ENCODE data around the gene NCS1. TPM values are rescaled to one million over a fixed set of nuclear protein-coding genes. Genes with fewer than 3 reads are reported as not detected.

NCS1 gene
- total RNA-seq, 1 experiment from 2014 or later = not detected

DNA sequence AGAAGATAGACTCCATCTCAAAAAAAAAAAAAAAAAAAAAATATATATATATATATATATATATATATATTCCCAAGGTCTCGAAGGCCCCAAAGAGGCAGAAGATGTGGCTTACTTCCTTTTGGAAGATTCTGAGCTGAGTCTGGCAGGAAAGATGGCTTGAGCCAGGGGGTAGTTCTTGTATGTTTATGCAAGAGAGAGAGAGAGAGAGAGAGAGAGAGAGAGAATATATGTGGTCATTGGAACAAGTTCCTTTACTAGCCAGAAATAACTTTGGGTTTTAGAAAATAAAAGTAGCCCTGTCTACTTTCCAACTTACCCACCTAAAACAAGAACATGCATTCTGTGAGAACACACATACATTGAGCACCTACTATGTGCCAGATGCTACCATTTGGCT is 17.6 kb downstream of the NCS1 start:
- Histone ChIP-seq H3K27me3 (ENCODE audit: low read length) (no peaks in the 10 kb centered on the region), H3K27ac (ENCODE audit: low read length) (no peak overlapping the region), H3K4me3 (ENCODE audit: low read length) (no peak overlapping the region), H3K9ac (ENCODE audit: low read length) (no peak overlapping the region), H3K9me2 (replicated peaks; ENCODE audit: insufficient read depth, low read length) (no peaks in the 10 kb centered on the region), H3K36me3 (ENCODE audit: insufficient read depth, low read length) (no peaks in the 10 kb centered on the region), H4K20me1 (ENCODE audit: insufficient read depth, low read depth, low read length) (no peaks in the 10 kb centered on the region), H3K9me3 (ENCODE audit: low read length) (no peaks in the 10 kb centered on the region), H3K79me2 (ENCODE audit: low read length) (no peaks in the 10 kb centered on the region), H3K4me1 (ENCODE audit: low read length) (no peaks in the 10 kb centered on the region), H2AFZ (ENCODE audit: low read length) (no peak overlapping the region), H3K4me2 (ENCODE audit: low read depth, low read length, poor library complexity, severe bottlenecking) (no peak overlapping the region)
- no peak for DNase-seq

DNA sequence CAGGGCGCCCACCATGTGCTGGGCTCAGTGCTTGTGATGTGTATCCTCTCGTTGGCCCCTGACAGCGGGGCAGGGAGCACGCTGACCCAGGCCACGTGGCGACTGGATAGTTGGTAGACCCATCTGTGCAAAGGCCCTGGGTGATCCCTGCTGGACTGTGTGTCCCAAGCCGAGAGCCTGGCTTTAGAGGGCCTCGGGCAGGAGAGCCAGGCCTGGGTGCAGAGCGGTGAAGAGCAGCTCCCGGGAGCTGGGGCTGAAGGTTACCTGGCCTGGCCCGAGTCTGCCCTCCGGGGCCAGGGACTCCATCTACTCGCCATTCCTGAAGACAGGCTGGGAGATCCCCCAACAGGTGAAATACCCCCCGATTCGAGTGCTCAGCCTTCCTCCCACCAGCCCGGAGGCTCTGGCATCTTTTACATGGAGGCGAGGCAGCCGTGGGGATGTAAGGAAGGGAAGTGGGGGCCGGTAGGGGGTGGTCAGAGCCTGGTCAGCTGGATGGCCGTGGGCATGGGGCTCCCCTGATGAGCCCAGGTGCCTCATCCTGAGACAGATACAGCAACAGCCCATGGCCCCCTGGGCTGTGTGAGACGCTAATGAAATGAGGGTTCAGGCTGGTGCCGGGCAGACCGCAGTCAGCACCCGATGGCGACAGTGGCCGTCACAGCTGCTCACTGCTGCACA is 19.0 kb downstream of the NCS1 start:
- Histone ChIP-seq H2AFZ (ENCODE audit: low read length) (no peak overlapping the region), H3K4me3 (ENCODE audit: low read length) (no peak overlapping the region), H3K9me2 (replicated peaks; ENCODE audit: insufficient read depth, low read length) (no peaks in the 10 kb centered on the region), H3K79me2 (ENCODE audit: low read length) (no peaks in the 10 kb centered on the region), H3K4me1 (ENCODE audit: low read length) (no peaks in the 10 kb centered on the region), H4K20me1 (ENCODE audit: insufficient read depth, low read depth, low read length) (no peaks in the 10 kb centered on the region), H3K27ac (ENCODE audit: low read length) (no peak overlapping the region), H3K4me2 (ENCODE audit: low read depth, low read length, poor library complexity, severe bottlenecking) (no peak overlapping the region), H3K9ac (ENCODE audit: low read length) (no peak overlapping the region), H3K9me3 (ENCODE audit: low read length) (no peaks in the 10 kb centered on the region), H3K36me3 (ENCODE audit: insufficient read depth, low read length) (no peaks in the 10 kb centered on the region), H3K27me3 (ENCODE audit: low read length) (no peaks in the 10 kb centered on the region)
- DNase-seq = no peak

DNA sequence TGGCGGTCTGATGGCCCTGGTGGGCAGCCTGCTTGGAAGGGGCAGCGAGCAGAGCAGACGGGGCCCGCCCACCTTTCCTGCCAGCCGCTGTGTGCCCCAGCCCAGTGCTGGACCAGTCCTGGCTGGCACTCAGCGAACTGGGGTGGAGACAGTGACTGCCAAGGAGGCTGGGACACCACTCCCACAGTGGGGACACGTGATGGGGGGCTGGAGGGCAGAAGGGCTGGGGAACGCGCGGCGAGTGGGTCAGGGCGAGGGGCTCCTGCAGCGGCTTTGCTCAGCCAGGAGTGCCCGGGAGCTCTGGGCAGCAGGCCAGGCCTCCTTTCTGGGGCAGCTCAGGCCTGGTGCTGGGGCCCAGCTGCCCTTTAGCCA is 19.5 kb downstream of the NCS1 start:
- H3K27me3 ChIP-seq (ENCODE audit: low read length) = no peaks in the 10 kb centered on the region
- no peaks in the 10 kb centered on the region for H4K20me1 ChIP-seq (ENCODE audit: insufficient read depth, low read depth, low read length)
- no peak overlapping the region for H3K27ac ChIP-seq (ENCODE audit: low read length)
- no peak overlapping the region for H3K4me2 ChIP-seq (ENCODE audit: low read depth, low read length, poor library complexity, severe bottlenecking)
- no peak for DNase-seq
- H3K9me2 ChIP-seq (replicated peaks; ENCODE audit: insufficient read depth, low read length) = no peaks in the 10 kb centered on the region
- no peak overlapping the region for H3K9ac ChIP-seq (ENCODE audit: low read length)
- H3K4me3 ChIP-seq (ENCODE audit: low read length) = no peak overlapping the region
- no peaks in the 10 kb centered on the region for H3K36me3 ChIP-seq (ENCODE audit: insufficient read depth, low read length)
- H3K4me1 ChIP-seq (ENCODE audit: low read length) = no peaks in the 10 kb centered on the region
- H2AFZ ChIP-seq (ENCODE audit: low read length) = no peak overlapping the region
- H3K79me2 ChIP-seq (ENCODE audit: low read length) = no peaks in the 10 kb centered on the region
- no peaks in the 10 kb centered on the region for H3K9me3 ChIP-seq (ENCODE audit: low read length)

DNA sequence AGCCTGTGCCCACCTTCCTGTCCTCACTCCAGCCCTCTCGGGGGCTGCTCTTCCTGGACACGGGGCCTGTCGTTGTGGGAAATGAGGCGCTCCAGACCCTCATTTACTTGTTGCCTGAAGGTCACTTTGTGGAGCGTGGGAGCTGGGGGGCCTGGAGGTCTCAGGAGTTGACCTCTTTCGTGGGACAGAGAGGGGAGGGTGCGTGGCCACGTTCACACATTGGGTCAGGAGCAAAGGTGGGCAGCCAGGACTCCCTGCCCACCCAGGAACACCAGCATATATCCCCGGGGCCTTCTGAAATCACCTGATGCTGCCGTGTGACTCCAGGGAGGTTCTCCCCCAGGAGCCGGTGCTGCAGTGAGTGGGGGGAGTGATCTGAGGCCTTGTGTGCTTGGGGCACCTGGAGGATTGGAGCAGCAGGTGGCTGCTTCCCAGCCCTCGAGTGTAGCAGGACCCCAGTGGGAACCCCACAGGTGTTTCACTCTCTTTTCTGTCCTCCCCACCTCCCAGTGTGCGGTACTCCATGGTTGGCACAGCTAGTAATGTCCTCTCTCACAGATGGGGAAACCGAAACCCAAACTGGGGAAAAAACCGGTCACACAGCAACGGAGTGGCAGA is 20.3 kb downstream of the NCS1 start:
- Histone ChIP-seq H3K27ac (ENCODE audit: low read length) (no peak overlapping the region), H3K36me3 (ENCODE audit: insufficient read depth, low read length) (no peaks in the 10 kb centered on the region), H3K27me3 (ENCODE audit: low read length) (no peaks in the 10 kb centered on the region), H3K9ac (ENCODE audit: low read length) (no peak overlapping the region), H3K4me2 (ENCODE audit: low read depth, low read length, poor library complexity, severe bottlenecking) (no peak overlapping the region), H2AFZ (ENCODE audit: low read length) (no peak overlapping the region), H4K20me1 (ENCODE audit: insufficient read depth, low read depth, low read length) (no peaks in the 10 kb centered on the region), H3K4me1 (ENCODE audit: low read length) (no peaks in the 10 kb centered on the region), H3K79me2 (ENCODE audit: low read length) (no peaks in the 10 kb centered on the region), H3K4me3 (ENCODE audit: low read length) (no peak overlapping the region), H3K9me3 (ENCODE audit: low read length) (no peaks in the 10 kb centered on the region), H3K9me2 (replicated peaks; ENCODE audit: insufficient read depth, low read length) (no peaks in the 10 kb centered on the region)
- no peak for DNase-seq

DNA sequence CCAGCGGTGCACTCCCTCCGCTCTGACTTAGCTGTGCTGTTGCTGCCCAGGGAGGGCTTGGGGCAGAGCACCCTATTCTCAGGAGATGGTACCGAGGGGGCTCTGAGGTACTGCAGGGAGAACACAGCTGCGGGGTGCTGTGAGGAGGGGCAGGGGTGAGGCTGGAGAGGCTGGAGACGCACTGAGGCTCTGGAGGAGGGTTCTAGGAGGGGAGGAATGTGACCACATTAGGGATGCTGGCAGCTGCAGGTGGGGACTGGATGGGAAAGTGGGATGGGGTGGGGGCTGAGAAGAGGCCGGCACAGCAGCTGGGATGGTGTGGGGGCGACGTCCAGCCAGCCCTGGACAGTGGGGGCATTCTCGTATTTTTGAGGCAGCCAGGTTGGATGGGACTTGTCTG is 20.9 kb downstream of the NCS1 start:
- no peak overlapping the region for H3K4me2 ChIP-seq (ENCODE audit: low read depth, low read length, poor library complexity, severe bottlenecking)

DNA sequence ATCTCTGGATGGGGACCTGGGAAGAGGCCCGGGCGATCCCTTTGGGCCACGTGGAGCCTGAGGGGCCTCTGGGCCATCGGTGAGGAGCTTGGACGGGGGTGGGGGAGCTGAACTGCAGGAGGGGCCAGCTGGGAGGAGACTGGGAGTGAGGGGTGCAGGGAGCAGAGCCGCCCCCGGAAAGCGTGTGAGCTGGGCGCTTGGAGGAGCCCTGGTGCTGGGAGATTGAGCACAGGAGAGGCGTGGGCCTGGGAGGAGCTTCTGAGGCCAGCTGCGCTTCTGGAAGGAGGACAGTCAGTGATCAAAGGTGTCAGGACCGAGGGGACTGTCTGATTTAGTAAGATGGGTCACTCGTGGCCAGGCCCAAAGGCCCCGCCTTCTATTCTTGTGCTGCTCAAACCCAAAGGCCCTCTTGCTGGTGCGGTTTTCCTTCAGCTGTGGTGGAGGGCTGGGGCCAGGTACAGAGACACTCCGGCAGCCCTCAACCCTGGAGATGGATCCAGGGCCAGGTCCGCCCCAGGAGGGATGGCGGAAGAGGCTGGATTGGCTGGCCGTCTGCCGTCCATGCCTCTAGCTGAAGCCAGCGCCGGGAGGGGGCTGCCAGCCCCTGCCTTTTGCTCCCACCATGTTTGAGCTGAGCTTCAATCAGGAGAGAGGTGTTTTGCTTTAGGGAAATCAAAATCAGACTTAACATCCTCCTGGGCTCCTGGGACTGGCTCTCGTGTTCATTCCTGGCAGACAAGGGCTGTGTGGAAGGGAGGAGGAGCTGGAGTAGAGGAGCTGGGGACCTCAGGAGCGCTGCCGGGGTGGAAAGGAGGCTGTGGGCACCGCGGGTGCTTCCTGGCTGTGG is 21.6 kb downstream of the NCS1 start:
- no peaks in the 10 kb centered on the region for H3K4me1 ChIP-seq (ENCODE audit: low read length)
- H3K27me3 ChIP-seq (ENCODE audit: low read length) = no peaks in the 10 kb centered on the region
- no peaks in the 10 kb centered on the region for H4K20me1 ChIP-seq (ENCODE audit: insufficient read depth, low read depth, low read length)
- H3K4me2 ChIP-seq (ENCODE audit: low read depth, low read length, poor library complexity, severe bottlenecking) = no peak overlapping the region
- H3K9ac ChIP-seq (ENCODE audit: low read length) = no peak overlapping the region
- H3K36me3 ChIP-seq (ENCODE audit: insufficient read depth, low read length) = no peaks in the 10 kb centered on the region
- no peaks in the 10 kb centered on the region for H3K79me2 ChIP-seq (ENCODE audit: low read length)
- H3K9me2 ChIP-seq (replicated peaks; ENCODE audit: insufficient read depth, low read length) = no peaks in the 10 kb centered on the region
- H3K27ac ChIP-seq (ENCODE audit: low read length) = no peak overlapping the region
- no peak overlapping the region for H3K4me3 ChIP-seq (ENCODE audit: low read length)
- no peaks in the 10 kb centered on the region for H3K9me3 ChIP-seq (ENCODE audit: low read length)
- H2AFZ ChIP-seq (ENCODE audit: low read length) = no peak overlapping the region
- DNase-seq = no peak

More for the DNA sequence above, 20.9 kb downstream of the NCS1 start:
- Histone ChIP-seq H3K4me3 (ENCODE audit: low read length) (no peak overlapping the region), H4K20me1 (ENCODE audit: insufficient read depth, low read depth, low read length) (no peaks in the 10 kb centered on the region), H3K27ac (ENCODE audit: low read length) (no peak overlapping the region), H2AFZ (ENCODE audit: low read length) (no peak overlapping the region), H3K9ac (ENCODE audit: low read length) (no peak overlapping the region), H3K36me3 (ENCODE audit: insufficient read depth, low read length) (no peaks in the 10 kb centered on the region), H3K27me3 (ENCODE audit: low read length) (no peaks in the 10 kb centered on the region), H3K9me3 (ENCODE audit: low read length) (no peaks in the 10 kb centered on the region), H3K9me2 (replicated peaks; ENCODE audit: insufficient read depth, low read length) (no peaks in the 10 kb centered on the region), H3K4me1 (ENCODE audit: low read length) (no peaks in the 10 kb centered on the region), H3K79me2 (ENCODE audit: low read length) (no peaks in the 10 kb centered on the region)
- no peak for DNase-seq

DNA sequence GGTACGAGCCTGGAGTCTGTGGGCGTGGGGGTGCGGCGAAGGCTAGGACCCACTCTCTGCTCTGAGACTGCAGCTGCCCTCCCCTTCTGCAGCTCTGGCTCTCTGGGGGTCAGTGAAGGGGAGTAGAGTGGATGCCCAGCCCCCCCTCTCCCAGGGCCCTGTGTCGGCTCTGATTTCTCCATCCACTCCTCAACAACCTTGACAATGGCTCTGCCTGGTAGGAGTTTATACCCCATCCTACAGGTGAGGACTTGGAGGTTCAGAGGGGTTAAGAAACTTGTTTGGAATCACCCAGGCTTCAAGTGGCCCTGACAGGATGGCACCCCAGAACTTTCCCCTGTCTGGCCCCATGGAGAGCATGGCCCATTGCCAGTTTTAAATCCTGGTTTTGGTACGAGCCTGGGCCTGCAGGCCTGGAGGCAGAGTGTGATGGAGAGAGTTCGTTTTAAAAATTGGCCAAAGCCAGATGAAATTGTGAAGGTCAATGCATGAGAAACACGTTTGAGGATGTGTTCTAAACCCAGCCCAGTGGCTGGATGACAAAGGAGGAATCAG is 22.3 kb downstream of the NCS1 start:
- Histone ChIP-seq H3K4me2 (ENCODE audit: low read depth, low read length, poor library complexity, severe bottlenecking) (no peak overlapping the region), H4K20me1 (ENCODE audit: insufficient read depth, low read depth, low read length) (no peaks in the 10 kb centered on the region), H3K4me3 (ENCODE audit: low read length) (no peak overlapping the region), H3K9ac (ENCODE audit: low read length) (no peak overlapping the region), H3K9me3 (ENCODE audit: low read length) (no peaks in the 10 kb centered on the region), H3K36me3 (ENCODE audit: insufficient read depth, low read length) (no peaks in the 10 kb centered on the region), H2AFZ (ENCODE audit: low read length) (no peak overlapping the region), H3K27ac (ENCODE audit: low read length) (no peak overlapping the region), H3K27me3 (ENCODE audit: low read length) (no peaks in the 10 kb centered on the region), H3K4me1 (ENCODE audit: low read length) (no peaks in the 10 kb centered on the region), H3K79me2 (ENCODE audit: low read length) (no peaks in the 10 kb centered on the region), H3K9me2 (replicated peaks; ENCODE audit: insufficient read depth, low read length) (no peaks in the 10 kb centered on the region)
- DNase-seq = no peak

DNA sequence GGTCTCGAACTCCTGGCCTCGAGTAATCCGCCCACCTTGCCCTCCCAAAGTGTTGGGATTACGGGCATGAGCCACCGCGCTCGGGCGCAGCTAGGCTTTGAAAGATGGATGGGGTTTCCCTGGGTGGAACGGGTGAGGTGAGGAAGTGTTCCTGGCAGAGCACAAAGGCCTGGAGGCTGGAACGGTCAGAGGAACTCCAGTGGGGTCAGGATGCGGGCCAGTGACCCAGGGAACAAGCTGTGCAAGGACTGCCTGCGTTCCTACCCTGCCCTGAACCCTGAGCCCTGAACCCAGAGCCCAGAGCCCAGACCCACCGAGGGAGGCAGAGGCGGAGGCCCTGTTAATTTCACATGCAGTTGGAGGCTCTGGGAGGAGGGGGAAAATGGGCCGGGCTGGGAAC is 23.4 kb downstream of the NCS1 start:
- Histone ChIP-seq H3K79me2 (ENCODE audit: low read length) (no peaks in the 10 kb centered on the region), H3K36me3 (ENCODE audit: insufficient read depth, low read length) (no peaks in the 10 kb centered on the region), H4K20me1 (ENCODE audit: insufficient read depth, low read depth, low read length) (no peaks in the 10 kb centered on the region), H3K27me3 (ENCODE audit: low read length) (no peaks in the 10 kb centered on the region), H3K27ac (ENCODE audit: low read length) (no peak overlapping the region), H3K9me3 (ENCODE audit: low read length) (no peaks in the 10 kb centered on the region), H3K4me2 (ENCODE audit: low read depth, low read length, poor library complexity, severe bottlenecking) (no peak overlapping the region), H3K9ac (ENCODE audit: low read length) (no peak overlapping the region), H2AFZ (ENCODE audit: low read length) (no peak overlapping the region), H3K9me2 (replicated peaks; ENCODE audit: insufficient read depth, low read length) (no peaks in the 10 kb centered on the region), H3K4me3 (ENCODE audit: low read length) (no peak overlapping the region), H3K4me1 (ENCODE audit: low read length) (no peaks in the 10 kb centered on the region)
- DNase-seq = no peak

All from Karpas-422 (cell line).